Embryonic facial prominence (tissue), 1 donor: ENCODE data around the gene ASTE1.
"Not testable (repeated sequence)": the region's sequence is repeated elsewhere in the genome, so short reads cannot be mapped to it uniquely, and the experiment has no call there.

Experiments
- DNase-seq: peaks from one replicate; pipeline ENCODE4 v3.0.0-alpha.2; 2016; ENCODE audit errors: extremely low spot score

The ASTE1 gene

GRCh38 chr3:131009698-131010097 is 16.9 kb downstream of the ASTE1 start:
- no peak for DNase-seq

DNA sequence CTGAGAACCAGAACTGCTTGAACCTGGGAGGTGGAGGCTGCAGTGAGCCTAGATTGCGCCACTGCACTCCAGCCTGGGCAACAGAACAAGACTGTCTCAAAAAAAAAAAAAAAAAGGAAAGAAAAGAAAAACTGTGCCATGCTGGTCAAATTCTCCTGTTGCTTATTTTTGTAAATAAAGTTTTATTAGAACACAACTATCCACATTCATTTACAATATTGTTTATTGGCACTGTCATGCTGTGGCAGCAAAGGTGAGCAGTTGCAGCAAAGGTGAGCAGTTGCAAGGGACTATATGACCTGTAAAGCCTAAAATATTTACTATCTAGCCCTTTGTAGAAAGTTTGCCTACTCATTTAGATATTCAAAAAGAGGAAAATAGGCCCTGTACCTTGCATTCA is 18.3 kb downstream of the ASTE1 start:
- DNase-seq = no peak

DNA sequence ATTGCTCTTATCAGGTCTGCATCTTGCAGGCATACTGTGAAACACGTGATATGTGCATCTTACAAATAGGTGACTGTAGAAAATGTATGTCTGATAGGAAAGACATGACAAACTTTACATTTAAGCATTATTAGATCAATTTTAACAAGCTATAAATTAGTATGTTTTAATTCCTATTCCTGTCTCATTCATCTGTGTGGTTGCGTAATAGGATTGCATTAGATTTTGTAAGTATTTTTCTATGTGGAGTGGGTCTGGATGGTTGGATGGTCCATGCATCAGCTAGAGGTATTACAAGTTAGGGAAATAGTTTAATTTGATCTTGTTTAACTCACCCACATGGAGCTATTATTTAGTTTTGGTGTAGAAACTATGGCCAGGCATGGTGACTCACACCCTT is 18.8 kb downstream of the ASTE1 start:
- DNase-seq = no peak

DNA sequence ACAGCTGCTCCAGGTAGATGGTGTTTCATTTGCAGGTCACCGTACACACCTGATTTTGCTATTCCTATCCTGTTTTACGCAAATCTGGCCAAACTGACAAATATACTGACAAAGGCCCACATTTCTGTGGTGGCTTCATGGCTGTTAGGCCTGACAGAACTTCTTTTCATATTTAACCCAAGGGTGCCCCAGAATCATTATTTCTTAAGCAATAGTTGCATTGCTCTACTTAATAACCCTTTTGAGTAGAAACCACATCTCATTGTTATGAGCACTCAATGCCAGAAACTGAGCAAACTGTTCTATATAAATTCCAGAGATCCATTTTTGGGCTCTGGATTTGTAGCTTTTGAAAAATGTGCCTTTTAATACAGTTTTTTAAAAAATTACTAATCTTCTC is 19.4 kb downstream of the ASTE1 start:
- DNase-seq = no peak

GRCh38 chr3:131004603-131005002 is 22.0 kb downstream of the ASTE1 start:
- DNase-seq = no peak

- no peak for DNase-seq
These were observed 25.6 kb downstream of the ASTE1 start for GRCh38 chr3:131001071-131001470.

DNA sequence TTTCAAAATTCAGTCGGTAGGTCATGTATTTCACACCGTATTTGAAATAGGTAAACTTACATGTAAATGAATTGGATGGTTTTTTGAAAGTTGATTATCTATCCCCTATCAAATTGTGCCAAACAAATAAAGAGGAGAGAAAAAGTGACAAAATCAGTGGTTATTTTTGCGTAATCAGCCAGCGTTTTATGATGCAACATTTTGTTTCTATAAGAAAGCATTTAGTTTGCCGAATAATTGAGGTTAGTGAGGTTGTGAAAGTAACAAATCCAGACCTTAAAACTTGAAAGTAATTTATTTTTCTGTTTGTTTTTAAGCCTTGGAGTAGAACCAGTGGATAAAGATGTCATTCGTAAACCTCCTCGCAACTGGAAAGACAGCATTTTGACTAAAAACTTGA is 29.3 kb downstream of the ASTE1 start:
- DNase-seq = no peak

DNA sequence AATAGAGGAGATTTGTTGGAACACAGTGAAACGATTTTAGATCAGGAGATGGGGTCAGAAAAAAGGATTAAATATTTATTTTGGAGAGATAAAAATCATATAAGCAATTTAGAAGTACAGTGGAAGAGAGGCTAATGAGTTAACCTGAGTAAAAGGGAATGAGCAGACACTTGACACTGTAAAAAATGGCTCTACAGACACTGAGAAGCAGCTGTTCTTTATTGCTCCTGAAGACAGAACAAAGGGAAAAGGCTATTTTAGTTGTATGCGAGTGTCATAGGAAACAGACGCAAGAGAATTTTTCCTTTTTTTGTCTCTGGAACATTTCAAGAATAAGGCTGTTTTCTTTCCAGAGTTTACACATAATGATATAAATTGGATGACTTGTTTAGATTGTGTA is 34.3 kb downstream of the ASTE1 start:
- DNase-seq = no peak

GRCh38 chr3:130991126-130991525 is 35.5 kb downstream of the ASTE1 start:
- DNase-seq = no peak

GRCh38 chr3:130990282-130990681 is 36.3 kb downstream of the ASTE1 start:
- no peak for DNase-seq

DNA sequence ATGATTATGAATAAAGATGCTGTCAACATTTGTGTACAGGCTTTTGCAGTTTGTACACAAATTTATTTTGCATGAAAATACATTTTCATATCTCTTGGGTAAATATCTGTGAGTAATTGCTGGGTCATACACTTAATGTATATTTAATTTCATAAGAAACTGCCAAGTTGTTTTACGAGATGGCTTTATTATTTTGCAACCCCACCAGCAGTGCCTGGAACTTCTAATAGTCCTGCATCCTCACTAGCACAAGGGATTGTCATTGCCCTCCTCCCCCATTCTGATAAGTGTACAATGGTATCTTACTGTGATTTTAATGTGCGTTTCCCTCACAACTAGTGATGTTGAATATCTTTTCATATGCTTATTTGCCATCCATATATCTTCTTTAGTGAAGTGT is 45.2 kb downstream of the ASTE1 start:
- DNase-seq = no peak

- no peak for DNase-seq
These were observed 47.5 kb downstream of the ASTE1 start for GRCh38 chr3:130979117-130979516.

- no peak for DNase-seq
These were observed 49.9 kb downstream of the ASTE1 start for GRCh38 chr3:130976706-130977105.

DNA sequence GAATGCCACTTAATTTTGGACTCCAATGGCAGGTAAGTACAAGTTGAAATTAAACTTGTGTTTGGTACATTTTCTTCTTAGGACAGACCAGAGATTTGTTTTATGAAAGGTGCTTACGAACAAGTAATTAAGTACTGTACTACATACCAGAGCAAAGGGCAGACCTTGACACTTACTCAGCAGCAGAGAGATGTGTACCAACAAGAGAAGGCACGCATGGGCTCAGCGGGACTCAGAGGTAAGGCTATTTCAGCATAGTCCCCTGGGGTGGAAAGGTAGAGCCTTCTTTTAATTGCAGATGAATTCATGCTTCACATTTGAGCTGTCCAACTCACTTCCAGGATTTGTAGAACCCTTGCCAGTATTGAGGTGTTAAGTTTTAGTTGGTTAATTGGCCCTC is 51.4 kb downstream of the ASTE1 start:
- no peak for DNase-seq

GRCh38 chr3:130974201-130974600 is 52.4 kb downstream of the ASTE1 start:
- no peak for DNase-seq

DNA sequence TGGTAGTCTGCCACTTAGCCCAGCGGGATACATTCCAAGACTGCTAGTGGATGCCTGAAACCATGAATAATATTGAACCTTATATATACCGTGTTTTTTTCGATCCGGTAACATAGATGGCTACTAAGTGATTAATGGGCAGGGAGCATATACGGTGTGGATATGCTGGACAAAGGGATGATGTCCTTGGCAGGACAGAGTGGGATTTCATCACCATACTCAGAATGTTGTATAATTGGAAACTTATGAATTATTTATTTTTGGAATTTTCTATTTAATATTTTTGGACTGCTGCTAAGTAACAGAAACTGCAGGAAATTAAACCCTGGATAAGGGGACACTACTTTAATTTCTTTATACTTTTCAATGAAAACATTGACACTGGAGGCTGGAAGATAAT is 53.2 kb downstream of the ASTE1 start:
- no peak for DNase-seq

- not testable (repeated sequence) for DNase-seq
These were observed 54.0 kb downstream of the ASTE1 start for GRCh38 chr3:130972592-130972991.

DNA sequence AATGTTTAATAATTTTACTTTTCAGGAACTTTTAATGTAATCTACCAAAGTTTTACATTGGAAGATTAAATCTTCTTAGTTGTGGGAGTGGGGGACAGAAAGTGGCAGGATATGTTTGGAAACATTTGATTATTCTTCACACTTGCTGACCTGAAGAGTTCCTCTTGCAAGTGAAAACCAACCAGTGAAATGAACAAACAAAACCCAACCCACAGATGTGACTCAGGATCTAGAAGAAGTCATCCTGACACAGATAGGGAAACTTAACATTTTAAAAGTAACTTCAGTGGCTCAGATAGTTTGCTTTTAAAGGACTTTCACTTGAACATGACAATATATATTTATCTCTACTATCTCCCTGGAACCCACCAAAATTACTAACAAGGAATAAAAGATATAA is 55.4 kb downstream of the ASTE1 start:
- no peak for DNase-seq

DNA sequence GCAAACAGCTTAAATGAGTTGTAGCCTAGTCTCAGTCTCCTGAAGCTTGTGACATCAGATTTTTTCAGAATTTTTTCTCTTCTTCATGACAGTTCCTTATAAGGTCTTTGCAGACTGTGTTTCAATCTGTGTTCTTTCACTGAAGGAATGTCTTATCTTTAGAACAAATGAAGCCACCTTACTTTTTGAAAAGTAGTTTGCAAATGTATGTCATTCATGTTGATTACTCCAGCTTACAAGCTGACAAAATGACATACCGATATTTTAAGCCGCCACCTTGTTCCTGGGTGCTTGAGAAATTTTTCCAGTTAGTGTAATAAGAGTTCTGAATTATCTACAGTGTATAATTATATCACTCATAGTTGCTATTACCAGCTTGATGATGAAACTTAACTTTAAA is 57.0 kb downstream of the ASTE1 start:
- DNase-seq = no peak

- no peak for DNase-seq
These were observed 58.4 kb downstream of the ASTE1 start for GRCh38 chr3:130968221-130968620.

GRCh38 chr3:130967281-130967680 is 59.3 kb downstream of the ASTE1 start:
- DNase-seq = no peak

DNA sequence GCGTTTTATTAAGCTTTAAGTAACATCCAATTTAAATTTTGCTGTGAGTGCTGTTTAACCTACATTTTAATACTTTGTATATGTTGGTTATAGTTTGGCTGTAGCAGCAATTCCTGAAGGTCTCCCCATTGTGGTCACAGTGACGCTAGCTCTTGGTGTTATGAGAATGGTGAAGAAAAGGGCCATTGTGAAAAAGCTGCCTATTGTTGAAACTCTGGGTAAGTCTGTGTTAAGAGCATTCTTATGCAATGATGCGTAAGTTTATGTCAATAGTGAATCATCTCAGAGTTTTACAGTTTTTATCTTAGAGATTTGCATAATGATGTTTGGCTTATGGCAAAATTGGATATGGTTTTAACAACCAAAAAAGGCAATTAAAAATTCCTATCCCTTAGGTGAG is 62.7 kb downstream of the ASTE1 start:
- no peak for DNase-seq
